HUDEP-2 (cell line): Measurements from ENCODE around the gene SPSB1.

Source experiments
- DNase-seq, 76 experiments: peaks; one replicate each; lab custom pipeline; 2025; ENCODE audit not compliant: unreplicated experiment in 76 of 76; lab: John Stamatoyannopoulos, UW

The SPSB1 gene

GRCh38 chr1:9360371-9361064 lies 67.8 kb downstream of the SPSB1 start:
- no peak for DNase-seq

DNA sequence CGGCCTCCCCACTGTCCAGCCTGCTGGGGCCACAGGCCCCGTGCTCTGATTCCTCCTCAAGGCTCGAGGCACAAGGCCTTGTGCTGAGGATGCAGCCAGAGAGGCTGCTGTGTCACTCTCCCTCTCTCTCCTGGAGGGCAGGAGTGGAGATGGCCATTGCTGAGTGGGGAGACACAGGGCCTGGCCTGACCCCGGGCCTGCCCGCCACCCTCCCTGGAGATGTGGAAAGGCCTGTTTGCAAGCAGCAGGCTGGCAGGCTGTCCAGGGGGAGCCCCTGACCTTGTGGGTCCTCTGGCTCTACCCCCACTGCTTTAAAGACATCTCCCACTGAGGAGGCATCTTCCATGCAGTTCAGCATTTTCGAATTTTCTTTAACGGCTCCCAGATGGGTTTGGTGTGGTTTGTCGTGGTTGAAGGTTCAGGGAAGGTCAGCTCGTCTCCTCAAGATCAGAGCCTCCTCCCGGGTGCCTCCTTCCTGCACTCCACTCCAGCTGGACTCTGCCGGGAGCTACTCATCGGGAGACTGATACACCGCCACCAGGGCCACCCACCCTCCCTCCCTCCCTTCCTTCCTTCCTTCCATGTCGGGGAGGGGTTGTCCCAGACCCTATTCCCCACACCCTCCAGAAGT lies 69.1 kb downstream of the SPSB1 start:
- DNase-seq = no peak

- DNase-seq = no peak
Observed at GRCh38 chr1:9362488-9362887, 69.8 kb downstream of the SPSB1 start.

DNA sequence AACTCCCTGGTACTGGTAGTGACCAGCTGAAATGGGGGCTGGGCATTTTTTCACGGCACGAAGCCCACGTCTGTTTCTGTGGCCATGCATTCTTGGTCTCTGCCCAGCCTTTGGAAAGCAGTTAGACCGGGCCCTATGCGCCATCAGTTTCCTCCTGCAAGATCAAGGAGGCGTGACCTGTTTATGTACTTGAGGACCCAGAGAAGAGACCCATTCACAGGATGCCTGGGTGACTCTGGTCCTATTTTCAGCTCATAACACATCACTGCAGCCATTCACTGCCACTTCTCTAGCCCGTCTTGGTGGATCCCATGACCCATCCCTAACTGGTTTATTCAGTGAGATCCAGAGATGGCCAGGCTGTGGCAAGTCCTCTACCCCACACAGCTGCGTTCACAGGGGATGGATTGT lies 70.4 kb downstream of the SPSB1 start:
- no peak for DNase-seq

DNA sequence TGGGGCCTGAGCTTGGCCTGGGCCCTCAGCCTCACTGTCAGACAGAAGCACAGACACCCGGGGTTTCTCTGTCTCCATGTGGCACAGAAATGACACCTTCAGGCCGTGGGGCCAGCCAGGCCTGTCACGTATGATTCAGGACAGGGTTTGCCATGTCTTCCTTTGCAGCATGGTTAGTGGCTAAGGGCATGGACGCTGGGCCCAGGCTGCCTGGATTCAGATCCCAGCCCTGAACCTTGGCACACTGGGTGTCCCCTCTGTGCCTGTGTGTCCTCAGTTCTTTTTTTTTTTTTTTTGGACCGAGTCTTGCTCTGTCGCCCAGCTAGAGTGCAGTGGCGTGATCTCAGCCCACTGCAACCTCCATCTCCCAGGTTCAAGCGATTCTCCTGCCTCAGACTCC lies 73.6 kb downstream of the SPSB1 start:
- DNase-seq = no peak

DNA sequence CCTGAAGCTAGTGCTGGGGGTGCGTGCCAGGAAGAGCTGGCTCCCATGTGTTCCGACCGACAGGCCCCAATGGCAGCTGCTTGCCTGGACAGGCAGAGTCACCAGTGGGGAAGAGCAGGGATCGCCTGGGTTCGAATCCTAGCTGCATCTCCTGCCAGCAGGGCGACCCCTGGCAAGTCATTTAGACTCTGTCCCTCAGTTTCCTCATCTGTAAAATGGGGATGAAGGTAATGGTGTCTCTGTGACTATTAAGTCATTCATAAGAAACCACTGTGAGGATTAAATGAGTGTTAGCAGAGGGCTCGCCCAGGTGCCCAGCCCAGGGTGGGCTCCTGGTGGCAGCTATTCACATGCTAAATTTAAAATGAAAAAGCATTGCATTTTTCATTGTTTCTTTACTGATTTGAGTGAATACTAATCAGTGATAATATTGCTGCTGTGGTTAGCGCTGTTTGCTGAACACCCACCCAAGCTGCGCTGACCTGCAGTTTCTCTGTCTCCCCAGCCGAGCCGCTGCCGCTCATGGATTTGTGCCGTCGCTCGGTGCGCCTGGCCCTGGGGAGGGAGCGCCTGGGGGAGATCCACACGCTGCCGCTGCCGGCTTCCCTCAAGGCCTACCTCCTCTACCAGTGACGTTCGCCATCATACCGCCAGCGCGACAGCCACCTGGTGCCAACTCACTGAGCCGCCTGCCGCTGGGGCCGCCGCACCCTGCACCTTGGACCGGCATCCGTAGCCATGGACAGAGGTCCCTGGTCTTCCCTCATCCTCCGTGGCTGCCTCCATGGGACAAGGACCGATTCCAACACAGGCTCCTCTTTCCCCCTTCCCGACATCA lies 74.5 kb downstream of the SPSB1 start:
- no peak for DNase-seq

- DNase-seq = no peak
Observed at GRCh38 chr1:9367806-9368205, 75.1 kb downstream of the SPSB1 start.

- no peak for DNase-seq
Observed at GRCh38 chr1:9368356-9368755, 75.7 kb downstream of the SPSB1 start.

DNA sequence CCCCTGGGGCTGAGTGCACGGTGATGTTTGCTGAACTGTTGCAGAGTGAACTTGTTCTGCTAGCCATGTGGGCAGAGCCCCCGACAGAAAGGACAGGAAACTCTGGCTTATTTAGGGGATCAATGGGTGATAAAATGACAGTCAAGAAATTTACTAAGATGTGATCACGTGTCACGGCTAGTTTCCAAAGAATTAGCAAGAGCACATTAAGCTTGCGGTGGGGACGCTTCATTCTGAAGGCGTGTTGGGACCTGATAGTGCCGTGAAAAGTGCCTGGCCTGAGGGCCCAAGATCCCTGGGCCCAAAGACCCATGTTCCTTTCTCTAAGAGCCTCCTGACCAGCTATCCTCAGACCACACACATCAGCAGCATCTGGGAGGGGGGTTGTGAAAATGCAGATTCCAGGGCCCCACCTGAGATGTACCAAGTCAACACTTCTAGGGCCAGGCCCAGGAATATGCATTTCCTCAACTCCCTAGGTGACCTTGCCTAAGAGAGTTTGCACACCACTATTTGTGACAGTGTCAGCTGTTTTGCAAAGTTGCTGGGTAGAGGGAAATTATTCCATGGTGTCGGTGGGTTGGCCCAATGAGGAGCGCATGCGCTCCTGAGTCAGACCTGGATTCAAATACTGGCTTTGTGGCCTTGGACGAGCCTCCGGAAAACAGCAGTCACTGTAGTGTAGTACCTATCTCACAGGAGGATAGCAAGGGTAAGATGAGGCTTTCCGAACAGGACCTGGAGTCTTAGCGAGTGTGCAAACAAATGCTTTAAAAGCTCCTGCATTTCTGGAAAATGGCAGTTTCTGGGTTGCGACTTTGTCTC lies 77.5 kb downstream of the SPSB1 start:
- DNase-seq = no peak

DNA sequence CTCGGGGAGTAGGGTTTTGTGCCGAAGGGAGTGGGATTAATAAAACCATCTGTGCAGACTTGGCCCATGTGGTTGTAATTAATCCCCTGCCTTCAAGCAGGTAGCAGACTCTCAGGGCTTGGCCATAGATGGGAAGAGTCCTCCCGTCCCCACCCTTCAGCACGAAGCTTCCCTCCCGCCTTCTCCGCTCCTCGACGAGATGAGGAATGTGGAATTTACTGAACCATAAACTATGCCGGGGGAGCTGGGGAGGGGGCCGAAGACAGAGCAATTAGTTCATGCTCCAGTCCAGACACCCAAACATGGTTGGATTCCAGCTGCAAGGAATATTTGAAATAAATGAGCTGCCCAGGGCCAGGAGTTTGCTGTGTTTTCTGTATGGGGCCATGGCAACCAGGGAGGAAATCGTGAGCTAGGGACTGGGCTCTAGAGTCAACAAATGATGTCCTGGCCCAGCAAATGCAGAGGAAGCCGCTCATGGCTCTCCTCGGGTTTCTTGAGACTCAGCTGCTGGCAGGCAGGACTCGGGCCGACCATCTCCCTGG lies 78.8 kb downstream of the SPSB1 start:
- no peak for DNase-seq

DNA sequence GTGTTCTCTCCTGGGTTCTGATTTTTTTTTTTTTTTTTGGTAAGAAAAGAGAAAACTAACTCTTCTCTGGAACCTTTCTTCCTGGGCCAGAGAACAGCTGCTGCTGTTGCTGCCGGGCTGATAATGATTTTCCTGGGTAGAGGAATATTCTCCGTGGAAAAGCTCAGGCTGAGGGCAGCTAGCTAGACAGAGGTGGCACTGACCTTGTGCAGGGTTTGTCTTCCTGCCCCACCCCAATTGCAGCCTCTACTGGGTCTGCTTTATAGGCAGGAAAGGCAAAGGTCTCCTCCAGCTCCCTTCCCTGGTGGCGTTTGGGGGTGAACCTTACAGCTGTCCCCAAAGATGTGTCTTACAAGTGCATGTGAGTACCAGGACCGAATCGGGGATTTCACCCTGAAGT lies 79.3 kb downstream of the SPSB1 start:
- DNase-seq = no peak

DNA sequence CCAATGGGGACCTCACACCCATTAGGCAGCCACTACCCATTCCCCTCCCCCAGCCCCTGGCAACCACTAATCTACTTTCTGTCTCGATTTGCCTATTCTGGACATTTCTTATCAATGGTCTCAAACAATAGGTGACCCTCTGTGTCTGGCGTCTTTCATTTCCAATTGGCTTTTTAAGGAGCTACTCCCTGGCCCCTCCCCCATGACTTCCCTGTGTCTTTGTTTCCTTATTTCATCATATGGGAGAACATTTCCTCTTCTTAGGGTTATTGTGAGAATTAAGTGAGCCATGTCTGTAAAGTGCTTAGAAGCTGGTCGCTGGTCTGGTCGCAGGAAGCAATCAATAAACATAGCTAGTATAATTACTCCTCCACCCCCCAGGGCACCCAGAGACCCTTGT lies 80.9 kb downstream of the SPSB1 start:
- DNase-seq = no peak

DNA sequence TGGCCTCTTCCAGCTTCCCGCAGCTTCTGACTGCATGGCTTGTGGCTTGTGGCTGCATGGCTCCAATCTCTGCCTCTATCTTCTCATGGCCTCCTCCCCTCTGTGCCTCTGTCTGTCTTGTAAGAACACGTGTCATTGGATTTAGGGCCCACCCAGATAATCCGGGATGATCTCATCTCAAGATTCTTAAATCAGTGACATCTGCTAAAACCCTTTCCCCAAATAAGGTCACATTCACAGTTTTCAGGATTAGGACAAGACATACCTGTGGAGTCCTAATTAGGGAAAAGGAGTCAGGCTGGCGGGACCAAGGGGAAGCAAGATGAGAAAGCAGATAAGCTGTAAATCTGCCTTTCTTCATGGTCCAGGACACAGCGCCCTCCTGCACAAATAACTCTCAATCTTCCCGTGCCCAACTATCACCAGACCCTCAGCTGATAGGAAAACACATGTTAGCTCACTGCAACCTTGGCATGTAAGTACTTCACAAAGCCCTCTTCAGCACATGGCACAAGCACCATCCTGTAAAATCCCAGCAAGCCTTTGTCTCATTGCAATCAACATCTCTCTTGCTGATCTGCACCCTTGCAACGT lies 82.2 kb downstream of the SPSB1 start:
- no peak for DNase-seq

GRCh38 chr1:9375912-9376311 lies 83.2 kb downstream of the SPSB1 start:
- DNase-seq = no peak

- no peak for DNase-seq
Observed at GRCh38 chr1:9376430-9376829, 83.7 kb downstream of the SPSB1 start.

- DNase-seq = no peak
Observed at GRCh38 chr1:9376886-9377333, 84.2 kb downstream of the SPSB1 start.

- no peak for DNase-seq
Observed at GRCh38 chr1:9378801-9379200, 86.1 kb downstream of the SPSB1 start.

DNA sequence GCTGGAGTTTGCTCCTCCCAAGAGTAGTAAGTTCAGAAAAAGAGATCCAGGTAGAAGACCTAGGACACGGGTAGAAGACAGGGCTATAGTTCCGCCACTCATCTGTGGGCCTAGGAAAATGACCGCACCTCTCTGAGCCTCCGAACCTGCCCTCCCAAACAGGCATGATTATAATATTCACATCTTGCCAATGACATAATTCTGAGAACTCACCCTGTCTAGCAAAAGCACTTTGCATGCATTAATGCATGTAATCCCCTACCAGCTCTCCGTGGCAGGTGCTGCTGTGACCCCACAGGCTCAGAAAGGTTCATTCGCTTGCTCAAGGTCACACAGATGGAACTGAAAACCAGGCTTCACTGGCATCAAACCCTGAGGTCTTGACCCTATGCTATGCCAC lies 88.0 kb downstream of the SPSB1 start:
- DNase-seq = no peak

DNA sequence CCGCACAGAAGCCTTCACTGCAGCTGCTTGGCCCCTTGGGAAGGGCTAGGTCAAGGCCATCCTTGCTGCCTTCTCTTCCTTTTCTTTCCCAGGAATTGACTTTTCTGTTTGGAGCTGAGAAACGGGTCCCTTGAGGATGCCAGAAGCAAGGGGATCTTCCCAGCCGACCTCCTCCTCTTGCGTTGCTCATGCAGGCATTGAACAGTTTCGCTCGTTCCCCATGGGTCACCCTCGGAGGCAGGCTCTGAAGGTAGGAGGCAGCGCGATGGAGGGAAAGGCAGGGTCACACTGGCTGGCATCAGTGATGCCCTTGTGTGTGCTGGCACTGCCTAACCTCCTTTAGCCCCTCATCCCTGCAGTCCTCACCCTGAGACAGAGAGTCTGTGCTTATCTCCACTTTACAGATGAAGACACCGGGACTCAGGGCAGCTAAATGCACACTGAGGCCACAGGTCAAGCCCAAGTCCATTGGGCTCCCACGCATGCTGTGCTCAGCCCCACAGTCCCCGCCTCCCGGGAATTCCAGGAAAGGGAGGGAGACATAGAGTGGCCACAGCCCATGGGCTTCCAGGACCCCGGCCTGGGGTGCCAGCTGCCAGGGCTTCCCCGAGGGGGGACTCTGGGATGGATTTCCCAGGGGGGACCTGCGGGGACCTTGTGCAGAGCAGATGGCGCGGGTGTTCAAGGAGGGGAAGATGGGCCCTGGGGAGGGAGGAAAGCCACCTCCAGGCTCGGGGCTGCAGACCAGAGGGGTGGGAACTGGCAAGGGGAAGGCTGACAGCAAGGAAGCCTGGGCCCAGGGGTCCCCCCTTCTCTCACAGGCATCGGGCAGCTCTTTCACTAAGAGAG lies 90.2 kb downstream of the SPSB1 start:
- no peak for DNase-seq
